Activated B cell treated with CpG ODN at 0.5 μM for 24 hours (primary cell): ENCODE measurements around the gene DIS3L2. TPM values are rescaled to one million over a fixed set of nuclear protein-coding genes. Genes with fewer than 3 reads are reported as not detected.
"Not testable (repeated sequence)": the region's sequence is repeated elsewhere in the genome, so short reads cannot be mapped to it uniquely, and the experiment has no call there.

Source experiments
- ATAC-seq: fragments of 200-7000 bp; cut with Tn5 transposase; one replicate; pipeline ENCODE4 v1.10.0; 2021; ENCODE audit warnings: low read depth, mild to moderate bottlenecking, moderate library complexity
- CTCF ChIA-PET: fragments of 350-600 bp; sonication (Branson Sonifier 250); formaldehyde crosslinking; loops from one replicate; lab custom pipeline; 2021; ENCODE audit warnings: antibody characterized with exemption; lab: Charles Lee
- POLR2A ChIA-PET: fragments of 350-600 bp; sonication (Branson Sonifier 250); formaldehyde crosslinking; loops from one replicate; lab custom pipeline; 2021; ENCODE audit warnings: antibody characterized with exemption; lab: Charles Lee
- DNase-seq: peaks from one replicate; pipeline ENCODE4 v3.0.0; 2022
- H3K27ac Mint-ChIP-seq: one replicate; pipeline ENCODE4 v1.8.0; 2020; ENCODE audit warnings: mixed read lengths
- H3K27me3 Mint-ChIP-seq: one replicate; pipeline ENCODE4 v1.8.0; 2021; ENCODE audit warnings: mixed read lengths
- H3K36me3 Mint-ChIP-seq: one replicate; pipeline ENCODE4 v1.8.0; 2021; ENCODE audit warnings: low read depth, mixed read lengths
- H3K4me1 Mint-ChIP-seq: one replicate; pipeline ENCODE4 v1.8.0; 2021; ENCODE audit warnings: mixed read lengths
- H3K4me3 Mint-ChIP-seq: one replicate; pipeline ENCODE4 v1.8.0; 2020; ENCODE audit warnings: mild to moderate bottlenecking, mixed read lengths
- H3K9me3 Mint-ChIP-seq: one replicate; pipeline ENCODE4 v1.8.0; 2020; ENCODE audit warnings: mixed read lengths
- CTCF ChIP-seq: fragments of 200-600 bp; IDR thresholded peaks from one replicate; pipeline ENCODE4 v1.8.0; 2022; ENCODE audit warnings: antibody characterized with exemption, mild to moderate bottlenecking
- intact Hi-C: fragments of 100-400 bp; cut with micrococcal nuclease; formaldehyde crosslinking; loops from one replicate; pipeline ENCODE4 v1.15.1; 2024
- total RNA-seq: library from RNA; stranded (reverse); gene quantifications from 2 replicates; pipeline ENCODE4 v1.2.3, GENCODE V29; 2022

DIS3L2 gene
- total RNA-seq, 1 donor from 2014 or later = 65.9 TPM

- Mint-ChIP-seq H3K27ac (no peak overlapping the region), H3K4me3 (no peak overlapping the region), H3K36me3 (peaks cover 11% of the 10 kb centered on the region), H3K4me1 (no peaks in the 10 kb centered on the region), H3K9me3 (no peaks in the 10 kb centered on the region), H3K27me3 (no peaks in the 10 kb centered on the region)
- ATAC-seq (no peak), DNase-seq (no peak)
- TF ChIP-seq CTCF = no peak
- intact Hi-C loops = no loop called here
- ChIA-PET POLR2A (no interaction called here), CTCF (no interaction called here)
Measured at GRCh38 chr2:232332940-232333259, 371.4 kb downstream of the DIS3L2 start.

- Mint-ChIP-seq H3K27ac (no peak overlapping the region), H3K4me1 (no peaks in the 10 kb centered on the region), H3K9me3 (no peaks in the 10 kb centered on the region), H3K36me3 (peaks cover 11% of the 10 kb centered on the region), H3K27me3 (no peaks in the 10 kb centered on the region), H3K4me3 (no peak overlapping the region)
- POLR2A ChIA-PET = no interaction called here
- no peak for DNase-seq
- TF ChIP-seq CTCF = no peak
- intact Hi-C loops = no loop called here
- CTCF ChIA-PET = no interaction called here
- no peak for ATAC-seq
Measured at GRCh38 chr2:232333361-232334135, 372.0 kb downstream of the DIS3L2 start.

GRCh38 chr2:232334136-232334884, 372.8 kb downstream of the DIS3L2 start:
- H3K27me3 Mint-ChIP-seq, POLR2A ChIA-PET, intact Hi-C loops, H3K4me3 Mint-ChIP-seq, H3K9me3 Mint-ChIP-seq, H3K4me1 Mint-ChIP-seq, CTCF ChIA-PET, H3K27ac Mint-ChIP-seq, ATAC-seq: not testable (repeated sequence)
- peaks cover 11% of the 10 kb centered on the region for H3K36me3 Mint-ChIP-seq
- DNase-seq = peak; percentile 12

GRCh38 chr2:232334885-232335205, 373.3 kb downstream of the DIS3L2 start:
- POLR2A ChIA-PET, H3K4me1 Mint-ChIP-seq, H3K27me3 Mint-ChIP-seq, H3K27ac Mint-ChIP-seq, H3K9me3 Mint-ChIP-seq, H3K4me3 Mint-ChIP-seq, intact Hi-C loops, ATAC-seq, CTCF ChIA-PET, DNase-seq: not testable (repeated sequence)
- peaks cover 11% of the 10 kb centered on the region for H3K36me3 Mint-ChIP-seq

- H3K4me1 Mint-ChIP-seq, CTCF ChIA-PET, intact Hi-C loops, H3K27ac Mint-ChIP-seq, H3K27me3 Mint-ChIP-seq, H3K4me3 Mint-ChIP-seq, POLR2A ChIA-PET, H3K9me3 Mint-ChIP-seq: not testable (repeated sequence)
- peak; percentile 45 for ATAC-seq
- H3K36me3 Mint-ChIP-seq = peaks cover 11% of the 10 kb centered on the region
- peak; percentile 17 for DNase-seq
Measured at GRCh38 chr2:232335206-232335858, 373.8 kb downstream of the DIS3L2 start.

- no peak overlapping the region for H3K27ac Mint-ChIP-seq
- no peaks in the 10 kb centered on the region for H3K9me3 Mint-ChIP-seq
- peak; percentile 12 for DNase-seq
- ChIA-PET CTCF (no interaction called here), POLR2A (no interaction called here)
- H3K4me1 Mint-ChIP-seq = no peaks in the 10 kb centered on the region
- no peaks in the 10 kb centered on the region for H3K27me3 Mint-ChIP-seq
- H3K4me3 Mint-ChIP-seq = no peak overlapping the region
- H3K36me3 Mint-ChIP-seq = peaks cover 11% of the 10 kb centered on the region
- intact Hi-C loops = no loop called here
- ATAC-seq = no peak
- TF ChIP-seq CTCF = no peak
Measured at GRCh38 chr2:232335859-232336215, 374.3 kb downstream of the DIS3L2 start.
